ENCODE results near the gene L1TD1. TPM values are rescaled to one million over a fixed set of nuclear protein-coding genes. Genes with fewer than 3 reads are reported as not detected.

L1TD1 gene
- total RNA-seq, 1 experiment from 2014 or later, result 0.20 TPM

DNA sequence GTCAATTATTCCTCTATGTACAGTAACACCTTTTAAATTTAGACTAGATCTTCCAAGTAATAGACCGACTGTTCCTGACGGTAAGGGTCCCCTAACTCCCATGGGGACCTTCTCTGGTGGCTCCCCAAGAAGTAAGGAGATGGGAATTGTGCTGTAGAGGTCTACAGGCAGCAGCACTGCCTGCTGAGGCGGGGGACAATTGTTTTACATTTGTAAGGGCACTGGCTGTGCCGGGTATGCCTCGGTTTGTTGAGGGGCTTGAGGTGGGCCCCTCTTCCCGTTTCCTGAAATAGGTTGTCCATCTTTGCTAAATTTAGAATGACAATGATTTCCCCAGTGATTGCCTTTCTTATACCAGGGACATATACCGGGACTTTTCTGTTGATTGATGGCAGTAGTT, 13.1 kb upstream of the L1TD1 start:
- no peak for ATAC-seq
- intact Hi-C loops (cut with micrococcal nuclease), result no loop called here

More for the DNA sequence above, 13.1 kb upstream of the L1TD1 start:
- POLR2A ChIA-PET, result no interaction called here
- Histone ChIP-seq H3K27ac (ENCODE audit: low read depth, low read length) (no peak overlapping the region), H4K20me1 (ENCODE audit: insufficient read depth) (no peaks in the 10 kb centered on the region), H3K79me2 (ENCODE audit: insufficient read depth, low read length) (no peaks in the 10 kb centered on the region), H3K4me1 (ENCODE audit: control insufficient read depth in 1 of 2, insufficient read depth in 2 of 2, low read length in 2 of 2) (no peaks in the 10 kb centered on the region), H3K9me3 (ENCODE audit: control insufficient read depth in 1 of 2, insufficient read depth in 1 of 2, low read depth in 1 of 2, low read length in 2 of 2) (no peaks in the 10 kb centered on the region), H3K9ac (ENCODE audit: low read length) (no peak overlapping the region), H2AFZ (ENCODE audit: low read depth, low read length, poor library complexity, severe bottlenecking) (no peak overlapping the region), H3K4me3 (replicated peaks in 1 of 2; ENCODE audit: low read depth in 1 of 2, low read length in 2 of 2) (no peak overlapping the region), H3K9me2 (ENCODE audit: insufficient read depth) (no peaks in the 10 kb centered on the region), H3K27me3 (ENCODE audit: insufficient read depth, low read length) (no peaks in the 10 kb centered on the region), H3K36me3 (ENCODE audit: control insufficient read depth in 1 of 2, insufficient read depth in 2 of 2, low read length in 2 of 2) (no peaks in the 10 kb centered on the region), H3K4me2 (ENCODE audit: low read length) (no peak overlapping the region)
- CTCF ChIA-PET, result no interaction called here
- BruUV-seq (replicated peaks), result no TSS peak
- TF ChIP-seq EGR1 (IDR thresholded peaks at IDR 0.05; ENCODE audit: low read depth), result no peak
- no peak for TF ChIP-seq TCF7L2 (IDR thresholded peaks at IDR 0.05; ENCODE audit: borderline replicate concordance, extremely low read depth, insufficient read depth, insufficient read length)
- TF ChIP-seq CEBPB (IDR thresholded peaks at IDR 0.05; ENCODE audit: low read depth), result no peak
- no peak for TF ChIP-seq FOSL1 (IDR thresholded peaks at IDR 0.05; ENCODE audit: low read depth)
- TF ChIP-seq, protein P1, sequence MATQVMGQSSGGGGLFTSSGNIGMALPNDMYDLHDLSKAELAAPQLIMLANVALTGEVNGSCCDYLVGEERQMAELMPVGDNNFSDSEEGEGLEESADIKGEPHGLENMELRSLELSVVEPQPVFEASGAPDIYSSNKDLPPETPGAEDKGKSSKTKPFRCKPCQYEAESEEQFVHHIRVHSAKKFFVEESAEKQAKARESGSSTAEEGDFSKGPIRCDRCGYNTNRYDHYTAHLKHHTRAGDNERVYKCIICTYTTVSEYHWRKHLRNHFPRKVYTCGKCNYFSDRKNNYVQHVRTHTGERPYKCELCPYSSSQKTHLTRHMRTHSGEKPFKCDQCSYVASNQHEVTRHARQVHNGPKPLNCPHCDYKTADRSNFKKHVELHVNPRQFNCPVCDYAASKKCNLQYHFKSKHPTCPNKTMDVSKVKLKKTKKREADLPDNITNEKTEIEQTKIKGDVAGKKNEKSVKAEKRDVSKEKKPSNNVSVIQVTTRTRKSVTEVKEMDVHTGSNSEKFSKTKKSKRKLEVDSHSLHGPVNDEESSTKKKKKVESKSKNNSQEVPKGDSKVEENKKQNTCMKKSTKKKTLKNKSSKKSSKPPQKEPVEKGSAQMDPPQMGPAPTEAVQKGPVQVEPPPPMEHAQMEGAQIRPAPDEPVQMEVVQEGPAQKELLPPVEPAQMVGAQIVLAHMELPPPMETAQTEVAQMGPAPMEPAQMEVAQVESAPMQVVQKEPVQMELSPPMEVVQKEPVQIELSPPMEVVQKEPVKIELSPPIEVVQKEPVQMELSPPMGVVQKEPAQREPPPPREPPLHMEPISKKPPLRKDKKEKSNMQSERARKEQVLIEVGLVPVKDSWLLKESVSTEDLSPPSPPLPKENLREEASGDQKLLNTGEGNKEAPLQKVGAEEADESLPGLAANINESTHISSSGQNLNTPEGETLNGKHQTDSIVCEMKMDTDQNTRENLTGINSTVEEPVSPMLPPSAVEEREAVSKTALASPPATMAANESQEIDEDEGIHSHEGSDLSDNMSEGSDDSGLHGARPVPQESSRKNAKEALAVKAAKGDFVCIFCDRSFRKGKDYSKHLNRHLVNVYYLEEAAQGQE (IDR thresholded peaks at IDR 0.05; ENCODE audit: low read depth), result no peak
- TF ChIP-seq SIN3A (IDR thresholded peaks at IDR 0.05; ENCODE audit: low read depth), result no peak
- TF ChIP-seq YY1 (IDR thresholded peaks at IDR 0.05; ENCODE audit: extremely low read depth, insufficient replicate concordance, low read depth, low read length), result no peak
- no peak for TF ChIP-seq POLR2A (IDR thresholded peaks at IDR 0.05; ENCODE audit: borderline replicate concordance, extremely low read depth, insufficient read depth, insufficient read length)
- TF ChIP-seq MAX (IDR thresholded peaks at IDR 0.05), result no peak
- no peak for TF ChIP-seq CTCF (IDR thresholded peaks at IDR 0.05 in 2 of 3, conservative IDR thresholded peaks at IDR 0.05 in 1 of 3; ENCODE audit: borderline replicate concordance in 1 of 3, insufficient read depth in 1 of 3, low read depth in 2 of 3, low read length in 2 of 3)
- no peak for TF ChIP-seq ZFX (IDR thresholded peaks at IDR 0.05)
- no peak for TF ChIP-seq CBX3 (IDR thresholded peaks at IDR 0.05; ENCODE audit: low read depth)
- TF ChIP-seq EZH2phosphoT487 (IDR thresholded peaks at IDR 0.05; ENCODE audit: borderline replicate concordance), result no peak
- TF ChIP-seq RAD21 (IDR thresholded peaks at IDR 0.05; ENCODE audit: low read depth), result no peak
- TF ChIP-seq ELF1 (IDR thresholded peaks at IDR 0.05; ENCODE audit: borderline replicate concordance, low read depth), result no peak
- TF ChIP-seq ATF3 (IDR thresholded peaks at IDR 0.05), result no peak
- RAD21 ChIA-PET (ENCODE audit: low non-redundant PET in 1 of 2, low total read pairs in 2 of 2, uncharacterized antibody in 2 of 2, unreplicated experiment in 2 of 2), result no interaction called here
- no peak for DNase-seq (ENCODE audit: low read depth, low spot score)
